ENCODE measurements around the gene TRIM34. TPM values are rescaled to one million over a fixed set of nuclear protein-coding genes. Genes with fewer than 3 reads are reported as not detected.
"Not testable (repeated sequence)": the region's sequence is repeated elsewhere in the genome, so short reads cannot be mapped to it uniquely, and the experiment has no call there.

Gene TRIM34
- total RNA-seq, 4 donors from 2014 or later, result 1.5 to 9.8 (median 7.1) TPM

DNA sequence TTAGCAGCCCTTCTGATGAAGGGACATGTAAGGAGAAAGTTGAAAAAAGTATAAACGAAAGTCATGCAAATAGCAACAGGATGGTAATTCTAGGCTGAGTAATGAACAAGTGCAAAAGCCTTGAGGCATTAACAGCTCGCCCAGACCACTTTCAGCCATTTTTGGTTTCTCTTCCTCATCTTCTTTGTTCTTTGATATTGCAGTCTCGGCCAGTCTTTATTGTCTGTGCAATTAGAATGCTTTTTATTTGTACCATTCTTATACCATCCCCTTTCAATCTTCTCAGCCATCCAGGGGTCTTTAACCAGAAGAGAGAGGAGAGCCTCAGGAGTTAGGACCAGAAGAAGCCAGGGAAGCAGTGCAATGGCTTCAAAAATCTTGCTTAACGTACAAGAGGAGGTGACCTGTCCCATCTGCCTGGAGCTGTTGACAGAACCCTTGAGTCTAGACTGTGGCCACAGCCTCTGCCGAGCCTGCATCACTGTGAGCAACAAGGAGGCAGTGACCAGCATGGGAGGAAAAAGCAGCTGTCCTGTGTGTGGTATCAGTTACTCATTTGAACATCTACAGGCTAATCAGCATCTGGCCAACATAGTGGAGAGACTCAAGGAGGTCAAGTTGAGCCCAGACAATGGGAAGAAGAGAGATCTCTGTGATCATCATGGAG, 7.3 kb downstream of the TRIM34 start:
- Histone ChIP-seq H3K27me3 (no peaks in the 10 kb centered on the region), H3K4me1 (no peaks in the 10 kb centered on the region), H3K27ac (no peak overlapping the region), H3K4me3 (no peak overlapping the region), H3K36me3 (peaks cover 0 to 16% (median 3%) of the 10 kb centered on the region in 4 donors), H3K9me3 (no peaks in the 10 kb centered on the region)
- no peak for DNase-seq
- intact Hi-C loops (cut with DNase I; ENCODE audit: low total_unique reads) (no loop called here), in situ Hi-C loops (cut with MboI; ENCODE audit: low pct_ligation_motif_present in 1 of 4, low pct_unique_long_range_greater_than_20kb in 1 of 4, low sequenced_read_pairs in 3 of 4) (no loop called here)
- WGBS, 2 donors (ENCODE audit: low coverage in 1 of 2), result 66 to 81% methylated on average over 5 of the region's 5 CpGs
- TF ChIP-seq POLR2A (IDR thresholded peaks at IDR 0.05) (no peak), POLR2AphosphoS5 (IDR thresholded peaks at IDR 0.05) (no peak), EP300 (IDR thresholded peaks at IDR 0.05; ENCODE audit: low read depth) (no peak)
- TF ChIP-seq, protein P1, sequence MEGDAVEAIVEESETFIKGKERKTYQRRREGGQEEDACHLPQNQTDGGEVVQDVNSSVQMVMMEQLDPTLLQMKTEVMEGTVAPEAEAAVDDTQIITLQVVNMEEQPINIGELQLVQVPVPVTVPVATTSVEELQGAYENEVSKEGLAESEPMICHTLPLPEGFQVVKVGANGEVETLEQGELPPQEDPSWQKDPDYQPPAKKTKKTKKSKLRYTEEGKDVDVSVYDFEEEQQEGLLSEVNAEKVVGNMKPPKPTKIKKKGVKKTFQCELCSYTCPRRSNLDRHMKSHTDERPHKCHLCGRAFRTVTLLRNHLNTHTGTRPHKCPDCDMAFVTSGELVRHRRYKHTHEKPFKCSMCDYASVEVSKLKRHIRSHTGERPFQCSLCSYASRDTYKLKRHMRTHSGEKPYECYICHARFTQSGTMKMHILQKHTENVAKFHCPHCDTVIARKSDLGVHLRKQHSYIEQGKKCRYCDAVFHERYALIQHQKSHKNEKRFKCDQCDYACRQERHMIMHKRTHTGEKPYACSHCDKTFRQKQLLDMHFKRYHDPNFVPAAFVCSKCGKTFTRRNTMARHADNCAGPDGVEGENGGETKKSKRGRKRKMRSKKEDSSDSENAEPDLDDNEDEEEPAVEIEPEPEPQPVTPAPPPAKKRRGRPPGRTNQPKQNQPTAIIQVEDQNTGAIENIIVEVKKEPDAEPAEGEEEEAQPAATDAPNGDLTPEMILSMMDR (IDR thresholded peaks at IDR 0.05), result no peak

DNA sequence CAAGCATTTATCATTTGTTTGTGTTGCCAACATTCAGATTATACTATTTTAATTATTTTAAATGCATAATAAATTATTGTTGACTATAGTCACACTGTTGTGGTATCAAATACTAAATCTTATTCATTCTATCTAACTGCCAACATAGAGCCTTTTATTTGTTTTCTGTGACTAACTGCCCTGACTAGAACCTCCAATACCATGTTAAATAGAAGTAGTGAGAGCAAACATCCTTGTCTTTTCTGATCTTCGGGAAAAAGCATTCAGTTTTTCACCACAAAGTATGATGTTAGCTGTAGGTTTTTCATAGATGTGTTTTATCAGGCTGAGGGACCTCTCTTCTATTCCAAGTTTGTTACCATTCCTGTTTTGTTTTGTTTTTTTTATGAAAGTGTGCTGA, 15.2 kb downstream of the TRIM34 start:
- no peaks in the 10 kb centered on the region for H3K4me1 ChIP-seq
- no peak overlapping the region for H3K4me3 ChIP-seq
- no peaks in the 10 kb centered on the region for H3K9me3 ChIP-seq
- in situ Hi-C loops (cut with MboI; ENCODE audit: low pct_ligation_motif_present in 1 of 4, low pct_unique_long_range_greater_than_20kb in 1 of 4, low sequenced_read_pairs in 3 of 4), result no loop called here
- 82 to 100% methylated on average over 1 of the region's 1 CpG for WGBS, 2 donors (ENCODE audit: low coverage in 1 of 2)
- H3K27ac ChIP-seq, result no peak overlapping the region
- no peak for TF ChIP-seq POLR2AphosphoS5 (IDR thresholded peaks at IDR 0.05)
- TF ChIP-seq, protein P1 (IDR thresholded peaks at IDR 0.05), result no peak
- no peak for TF ChIP-seq EP300 (IDR thresholded peaks at IDR 0.05; ENCODE audit: low read depth)
- TF ChIP-seq POLR2A (IDR thresholded peaks at IDR 0.05), result no peak
- no peak for DNase-seq
- intact Hi-C loops (cut with DNase I; ENCODE audit: low total_unique reads), result no loop called here
- no peaks in the 10 kb centered on the region for H3K27me3 ChIP-seq
- H3K36me3 ChIP-seq, result peaks cover 0 to 17% (median 0%) of the 10 kb centered on the region in 4 donors

DNA sequence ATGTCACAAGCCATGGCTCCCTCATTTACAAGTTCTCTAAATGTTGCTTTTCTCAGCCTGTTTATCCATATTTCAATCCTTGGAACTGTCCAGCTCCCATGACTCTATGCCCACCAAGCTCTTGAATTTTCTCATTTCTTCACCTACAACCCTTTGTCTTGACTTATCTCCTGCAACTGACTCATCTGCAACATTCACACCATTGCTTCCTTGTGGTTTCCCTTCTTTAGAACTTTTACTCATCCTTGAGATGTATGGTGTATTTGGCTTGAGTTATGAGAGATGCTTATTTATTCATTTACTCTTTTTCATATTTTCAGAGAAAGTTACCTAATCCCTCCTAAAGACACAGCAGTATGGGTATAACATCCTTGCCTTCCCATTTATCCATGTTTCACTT, 18.8 kb downstream of the TRIM34 start:
- Histone ChIP-seq H3K4me3 (no peak overlapping the region), H3K4me1 (no peaks in the 10 kb centered on the region), H3K27me3 (no peaks in the 10 kb centered on the region), H3K36me3 (peaks cover 0 to 9% (median 0%) of the 10 kb centered on the region in 4 donors), H3K9me3 (no peaks in the 10 kb centered on the region), H3K27ac (no peak overlapping the region)
- no peak for TF ChIP-seq POLR2A (IDR thresholded peaks at IDR 0.05)
- no peak for TF ChIP-seq POLR2AphosphoS5 (IDR thresholded peaks at IDR 0.05)
- no peak for TF ChIP-seq EP300 (IDR thresholded peaks at IDR 0.05; ENCODE audit: low read depth)
- no peak for DNase-seq
- intact Hi-C loops (cut with DNase I; ENCODE audit: low total_unique reads) (no loop called here), in situ Hi-C loops (cut with MboI; ENCODE audit: low pct_ligation_motif_present in 1 of 4, low pct_unique_long_range_greater_than_20kb in 1 of 4, low sequenced_read_pairs in 3 of 4) (no loop called here)

DNA sequence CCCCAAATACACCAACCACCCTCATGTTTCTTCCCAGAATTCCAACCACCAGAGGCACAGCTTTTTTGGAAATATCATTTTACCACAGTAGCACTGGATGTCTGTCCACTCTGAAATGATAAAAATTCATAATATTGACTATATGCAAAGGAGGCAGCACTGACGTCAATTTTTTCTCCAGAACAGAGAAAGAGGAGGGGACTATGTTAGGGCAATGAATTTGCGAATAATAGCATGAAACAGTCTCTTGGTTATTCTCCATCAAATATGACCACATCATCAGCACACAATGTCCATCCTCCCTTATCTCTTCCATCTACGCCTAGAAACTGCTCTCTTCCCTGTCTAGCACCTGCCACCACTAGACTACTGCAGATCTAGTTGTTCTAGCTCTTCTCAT, 21.3 kb downstream of the TRIM34 start:
- Histone ChIP-seq H3K9me3 (no peaks in the 10 kb centered on the region), H3K36me3 (peaks cover 0 to 9% (median 0%) of the 10 kb centered on the region in 4 donors), H3K4me3 (no peak overlapping the region), H3K27ac (no peak overlapping the region), H3K4me1 (no peaks in the 10 kb centered on the region), H3K27me3 (no peaks in the 10 kb centered on the region)
- in situ Hi-C loops (cut with MboI; ENCODE audit: low pct_ligation_motif_present in 1 of 4, low pct_unique_long_range_greater_than_20kb in 1 of 4, low sequenced_read_pairs in 3 of 4) (no loop called here), intact Hi-C loops (cut with DNase I; ENCODE audit: low total_unique reads) (no loop called here)
- DNase-seq, result no peak
- 87% methylated on average over 3 of the region's 3 CpGs for WGBS, 2 donors (ENCODE audit: low coverage in 1 of 2)
- no peak for TF ChIP-seq POLR2AphosphoS5 (IDR thresholded peaks at IDR 0.05)

DNA sequence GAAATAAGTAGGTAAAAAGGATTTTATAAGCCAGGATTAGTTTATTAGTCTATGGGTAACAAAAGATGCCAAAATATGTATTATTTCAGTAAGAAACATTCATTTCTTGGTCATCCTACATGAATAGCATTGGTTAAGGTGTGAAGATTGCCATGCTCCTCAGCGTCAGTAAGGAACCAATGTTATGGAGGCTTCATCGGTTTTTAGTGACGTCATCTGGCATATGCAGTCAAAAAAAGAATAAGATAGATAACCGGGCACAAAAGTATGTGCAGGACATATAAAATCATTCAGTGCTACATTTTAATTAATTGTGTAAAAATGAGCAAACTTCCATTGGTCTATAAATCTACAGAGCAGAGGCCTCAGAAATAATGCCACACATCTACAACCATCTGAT, 30.7 kb downstream of the TRIM34 start:
- Histone ChIP-seq H3K27me3 (no peaks in the 10 kb centered on the region), H3K4me1 (no peaks in the 10 kb centered on the region), H3K36me3 (no peaks in the 10 kb centered on the region), H3K4me3 (no peak overlapping the region), H3K9me3 (peaks cover 6 to 8% of the 10 kb centered on the region in 2 donors), H3K27ac (no peak overlapping the region)
- WGBS, 2 donors (ENCODE audit: low coverage in 1 of 2), result 97 to 98% methylated on average over 4 of the region's 4 CpGs
- in situ Hi-C loops (cut with MboI; ENCODE audit: low pct_ligation_motif_present in 1 of 4, low pct_unique_long_range_greater_than_20kb in 1 of 4, low sequenced_read_pairs in 3 of 4), result no loop called here
- DNase-seq, result no peak
- TF ChIP-seq POLR2AphosphoS5 (IDR thresholded peaks at IDR 0.05), result no peak
- TF ChIP-seq POLR2A (IDR thresholded peaks at IDR 0.05), result no peak
- TF ChIP-seq EP300 (IDR thresholded peaks at IDR 0.05; ENCODE audit: low read depth), result no peak
- TF ChIP-seq, protein P1 (IDR thresholded peaks at IDR 0.05), result no peak
- intact Hi-C loops (cut with DNase I; ENCODE audit: low total_unique reads), result no loop called here

DNA sequence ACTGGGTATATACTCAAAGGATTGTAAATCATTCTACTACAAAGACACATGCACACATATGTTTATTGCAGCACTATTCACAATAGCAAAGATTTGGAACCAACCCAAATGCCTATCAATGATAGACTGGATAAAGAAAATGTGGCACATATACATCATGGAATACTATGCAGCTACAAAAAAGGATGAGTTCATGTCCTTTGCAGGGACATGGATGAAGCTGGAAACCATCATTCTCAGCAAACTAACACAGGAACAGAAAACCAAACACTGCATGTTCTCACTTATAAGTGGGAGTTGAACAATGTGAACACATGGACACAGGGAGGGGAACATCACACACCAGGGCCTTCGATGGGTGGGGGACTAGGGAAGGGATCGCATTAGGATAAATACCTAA, 32.2 kb downstream of the TRIM34 start:
- H3K27me3 ChIP-seq; in situ Hi-C loops (cut with MboI; ENCODE audit: low pct_ligation_motif_present in 1 of 4, low pct_unique_long_range_greater_than_20kb in 1 of 4, low sequenced_read_pairs in 3 of 4); H3K36me3 ChIP-seq; H3K27ac ChIP-seq; H3K4me3 ChIP-seq; H3K4me1 ChIP-seq; DNase-seq; H3K9me3 ChIP-seq; intact Hi-C loops (cut with DNase I; ENCODE audit: low total_unique reads): not testable (repeated sequence)
- 96 to 100% methylated on average over 2 of the region's 2 CpGs for WGBS, 2 donors (ENCODE audit: low coverage in 1 of 2)

Data from transverse colon (tissue), 4 donors.